Measurements from ENCODE around the gene C14orf119. TPM values are rescaled to one million over a fixed set of nuclear protein-coding genes. Genes with fewer than 3 reads are reported as not detected.

The C14orf119 gene
- total and polyA plus RNA-seq, 9 of the 15 experiments (the other 6 are each of a cell fraction or from before 2014, with no cell fraction given): 36.7 to 251 (median 51.8) TPM

GRCh38 chr14:23118506-23119362, 23.4 kb downstream of the C14orf119 start, which contains the start of gene CEBPE:
Gene CEBPE (minus strand): TSS chr14:23119255. CDS start chr14:23119091, 164 bp downstream.
- Histone ChIP-seq H3K4me3 (no peak within 1 kb of the TSS), H3K27ac (ENCODE audit: extremely low read depth, low read depth, low read length) (no peak within 1 kb of the TSS), H3K9me3 (replicated peaks; ENCODE audit: control insufficient read depth, insufficient read depth, low read depth, low read length) (no peaks in the 10 kb centered on the region), H3K9me1 (ENCODE audit: control insufficient read depth, insufficient read depth, low read length) (no peaks in the 10 kb centered on the region), H3K36me3 (ENCODE audit: control insufficient read depth, insufficient read depth, low read length) (no peaks in the 10 kb centered on the region), H3K79me2 (ENCODE audit: control insufficient read depth, insufficient read depth, low read length) (no peaks in the 10 kb centered on the region), H3K9ac (ENCODE audit: insufficient read depth in 1 of 2, low read depth in 2 of 2, low read length in 2 of 2) (peak within 1 kb of the TSS in 1 of 2 experiments; percentile 35; a peak in 2 of 4 replicates), H3K4me1 (replicated peaks in 1 of 2; ENCODE audit: control insufficient read depth in 2 of 2, insufficient read depth in 2 of 2, low read length in 2 of 2) (peaks cover 45 to 55% of the 10 kb centered on the region in 2 experiments), H3K4me2 (ENCODE audit: insufficient read depth, low read length) (peak within 1 kb of the TSS; percentile 51; the same call in 1 of the 2 replicates), H4K20me1 (replicated peaks; ENCODE audit: control insufficient read depth, insufficient read depth, low read length) (peaks cover 3% of the 10 kb centered on the region; the same call in 1 of the 2 replicates), H2AFZ (ENCODE audit: low read depth, low read length) (peak within 1 kb of the TSS; percentile 33; the same call in 1 of the 2 replicates), H3K27me3 (ENCODE audit: control insufficient read depth in 2 of 2, insufficient read depth in 2 of 2, low read length in 2 of 2) (peaks cover 0 to 10% of the 10 kb centered on the region in 2 experiments; a peak in 3 of 5 replicates)
- no TSS peak for BruUV-seq (replicated peaks)
- intact Hi-C loops (cut with micrococcal nuclease): no loop called here
- ChIA-PET POLR2A (interaction anchor here (0.7 to 1.4 kb wide), 5 partner anchors 17 to 261 kb away, joined by 3 to 9 read pairs (median 3); no protein-coding TSS in a partner anchor), CTCF (ENCODE audit: low intra/inter-chr PET ratio) (interaction anchor here (3.1 to 7.4 kb wide), 2 partner anchors 67 to 262 kb away, joined by 19 to 310 read pairs; partner anchors contain the start of gene SLC7A8)
- DNase-seq (ENCODE audit: extremely low read depth in 1 of 4, low spot score in 3 of 4) (no peak), ATAC-seq (no peak), FAIRE-seq (no peak)
- in situ Hi-C loops (cut with MboI): no loop called here
- WGBS (ENCODE audit: insufficient coverage, low coverage, missing lambda C conversion rate): 71% methylated on average over 23 of the region's 32 CpGs
- no peak for TF ChIP-seq HNRNPUL1 (IDR thresholded peaks at IDR 0.05; ENCODE audit: low read length)
- no peak for TF ChIP-seq TEAD4 (IDR thresholded peaks at IDR 0.05; ENCODE audit: low read length)
- no peak for TF ChIP-seq TEAD4 (CRISPR knock-in tag; IDR thresholded peaks at IDR 0.05; ENCODE audit: borderline replicate concordance)
- no peak for TF ChIP-seq PRMT5 (CRISPR knock-in tag; IDR thresholded peaks at IDR 0.05)
- no peak for TF ChIP-seq PHTF2 (CRISPR knock-in tag; IDR thresholded peaks at IDR 0.05)
- TF ChIP-seq, protein P1, sequence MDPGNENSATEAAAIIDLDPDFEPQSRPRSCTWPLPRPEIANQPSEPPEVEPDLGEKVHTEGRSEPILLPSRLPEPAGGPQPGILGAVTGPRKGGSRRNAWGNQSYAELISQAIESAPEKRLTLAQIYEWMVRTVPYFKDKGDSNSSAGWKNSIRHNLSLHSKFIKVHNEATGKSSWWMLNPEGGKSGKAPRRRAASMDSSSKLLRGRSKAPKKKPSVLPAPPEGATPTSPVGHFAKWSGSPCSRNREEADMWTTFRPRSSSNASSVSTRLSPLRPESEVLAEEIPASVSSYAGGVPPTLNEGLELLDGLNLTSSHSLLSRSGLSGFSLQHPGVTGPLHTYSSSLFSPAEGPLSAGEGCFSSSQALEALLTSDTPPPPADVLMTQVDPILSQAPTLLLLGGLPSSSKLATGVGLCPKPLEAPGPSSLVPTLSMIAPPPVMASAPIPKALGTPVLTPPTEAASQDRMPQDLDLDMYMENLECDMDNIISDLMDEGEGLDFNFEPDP (CRISPR knock-in tag; IDR thresholded peaks at IDR 0.05): no peak
- no peak for TF ChIP-seq MYBL2 (IDR thresholded peaks at IDR 0.05; ENCODE audit: low read depth)
- TF ChIP-seq MYBL2 (CRISPR knock-in tag; IDR thresholded peaks at IDR 0.05; ENCODE audit: borderline replicate concordance): no peak
- TF ChIP-seq ZNF584 (CRISPR knock-in tag; IDR thresholded peaks at IDR 0.05; ENCODE audit: low read depth): no peak
- TF ChIP-seq ZBTB33 (CRISPR knock-in tag; IDR thresholded peaks at IDR 0.05): no peak
- TF ChIP-seq KLF6 (CRISPR knock-in tag; IDR thresholded peaks at IDR 0.05; ENCODE audit: borderline replicate concordance): no peak
- no peak for TF ChIP-seq TSHZ1 (CRISPR knock-in tag; IDR thresholded peaks at IDR 0.05)
- no peak for TF ChIP-seq ZNF143 (CRISPR knock-in tag; IDR thresholded peaks at IDR 0.05)

Measured in K562 (cell line).